ENCODE data around the gene MOB2.

The MOB2 gene, protein sequence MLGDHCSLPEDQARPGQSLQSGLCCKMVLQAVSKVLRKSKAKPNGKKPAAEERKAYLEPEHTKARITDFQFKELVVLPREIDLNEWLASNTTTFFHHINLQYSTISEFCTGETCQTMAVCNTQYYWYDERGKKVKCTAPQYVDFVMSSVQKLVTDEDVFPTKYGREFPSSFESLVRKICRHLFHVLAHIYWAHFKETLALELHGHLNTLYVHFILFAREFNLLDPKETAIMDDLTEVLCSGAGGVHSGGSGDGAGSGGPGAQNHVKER

GRCh38 chr11:1486054-1486825 is at the start of gene MOB2:
TSS of gene MOB2 (minus strand) at chr11:1486779. CDS start at chr11:1486556, 223 bp downstream.
- DNase-seq (ENCODE audit: low read depth), result no peak
- no peak within 1 kb of the TSS for H3K4me3 ChIP-seq (ENCODE audit: low read length)
- no peak for TF ChIP-seq CTCF (conservative IDR thresholded peaks at IDR 0.05; ENCODE audit: low read length)

GRCh38 chr11:1534682-1535081 is 48.1 kb upstream of the MOB2 start:
- TF ChIP-seq CTCF (conservative IDR thresholded peaks at IDR 0.05; ENCODE audit: low read length), result no peak
- peak; percentile 54 for DNase-seq (ENCODE audit: low read depth)
- no peak overlapping the region for H3K4me3 ChIP-seq (ENCODE audit: low read length)

DNA sequence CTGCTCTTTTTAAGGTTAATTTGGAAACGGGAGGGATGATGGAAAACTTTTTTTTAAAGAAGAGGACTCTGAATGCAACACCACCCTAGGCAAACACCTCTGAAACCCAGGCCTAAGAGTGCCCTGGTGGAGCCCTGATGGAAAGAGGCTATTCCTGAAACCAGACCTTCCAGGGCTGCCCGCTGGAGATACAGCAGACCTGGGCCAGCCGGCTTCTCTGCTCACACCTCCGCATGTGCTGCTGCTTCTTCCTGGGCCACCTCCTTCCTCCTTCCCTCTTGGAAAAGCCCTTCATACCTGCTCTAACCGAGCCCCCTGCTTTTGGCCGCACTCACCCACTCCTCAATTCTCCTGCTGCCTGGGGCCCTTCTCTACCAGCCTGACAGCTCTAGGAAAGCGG is 47.6 kb upstream of the MOB2 start:
- DNase-seq (ENCODE audit: low read depth), result no peak
- TF ChIP-seq CTCF (conservative IDR thresholded peaks at IDR 0.05; ENCODE audit: low read length), result no peak
- no peak overlapping the region for H3K4me3 ChIP-seq (ENCODE audit: low read length)

DNA sequence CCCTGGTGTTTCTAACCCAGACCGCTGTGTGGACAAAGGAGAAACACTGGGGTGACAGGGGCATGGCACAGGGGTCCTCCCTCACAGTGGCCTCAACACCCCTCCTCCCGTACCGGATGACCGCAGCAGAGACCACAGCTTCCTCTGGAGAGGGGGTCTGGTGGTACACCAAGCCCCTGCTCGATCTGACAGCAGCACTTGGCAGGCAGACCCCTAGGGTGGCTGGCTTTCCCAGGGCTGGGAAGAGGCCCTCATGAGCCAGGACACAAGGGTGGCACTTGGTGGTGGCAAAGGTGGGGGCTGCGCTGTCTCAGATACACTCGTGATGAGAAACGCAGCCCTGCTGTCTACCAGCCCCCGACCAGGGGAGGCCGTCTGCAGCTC is 46.8 kb upstream of the MOB2 start:
- no peak for DNase-seq (ENCODE audit: low read depth)
- TF ChIP-seq CTCF (conservative IDR thresholded peaks at IDR 0.05; ENCODE audit: low read length), result no peak
- H3K4me3 ChIP-seq (ENCODE audit: low read length), result no peak overlapping the region

DNA sequence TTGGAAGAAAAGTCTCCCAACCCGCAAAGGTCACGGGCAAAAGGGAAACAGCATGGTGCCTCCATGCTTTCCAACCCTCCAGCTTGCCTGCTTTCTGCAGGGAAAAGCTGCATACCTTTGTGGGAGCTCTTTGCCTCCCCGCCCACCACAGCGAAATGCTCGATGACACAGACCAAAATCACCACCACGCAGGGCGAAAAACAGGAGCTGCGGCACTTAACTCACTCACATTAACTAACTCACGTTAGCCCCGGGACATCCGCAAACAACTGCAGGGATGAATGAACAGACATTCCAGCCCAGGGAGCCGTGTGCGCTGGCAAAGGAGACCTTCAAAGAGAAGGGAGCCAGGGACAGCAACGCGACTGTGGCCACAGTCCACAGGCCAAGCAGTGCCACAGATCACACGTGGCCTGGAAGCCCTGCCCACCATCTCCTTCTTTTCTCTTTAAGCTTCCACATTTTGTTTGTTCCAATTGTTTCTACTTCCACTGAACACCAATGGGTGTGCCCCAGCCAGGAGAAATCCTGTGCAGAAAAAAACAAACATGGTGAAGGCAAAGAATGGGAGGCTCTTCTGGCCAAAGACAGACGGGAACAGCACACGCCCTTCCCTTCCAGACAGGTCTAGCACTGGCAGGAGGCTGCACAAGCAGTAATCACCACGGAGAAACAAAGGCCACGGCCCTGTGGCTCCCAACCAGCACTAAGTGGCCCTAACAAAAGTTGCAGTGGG is 46.2 kb upstream of the MOB2 start:
- H3K4me3 ChIP-seq (ENCODE audit: low read length), result no peak overlapping the region
- DNase-seq (ENCODE audit: low read depth), result peak; percentile 36
- TF ChIP-seq CTCF (conservative IDR thresholded peaks at IDR 0.05; ENCODE audit: low read length), result no peak

DNA sequence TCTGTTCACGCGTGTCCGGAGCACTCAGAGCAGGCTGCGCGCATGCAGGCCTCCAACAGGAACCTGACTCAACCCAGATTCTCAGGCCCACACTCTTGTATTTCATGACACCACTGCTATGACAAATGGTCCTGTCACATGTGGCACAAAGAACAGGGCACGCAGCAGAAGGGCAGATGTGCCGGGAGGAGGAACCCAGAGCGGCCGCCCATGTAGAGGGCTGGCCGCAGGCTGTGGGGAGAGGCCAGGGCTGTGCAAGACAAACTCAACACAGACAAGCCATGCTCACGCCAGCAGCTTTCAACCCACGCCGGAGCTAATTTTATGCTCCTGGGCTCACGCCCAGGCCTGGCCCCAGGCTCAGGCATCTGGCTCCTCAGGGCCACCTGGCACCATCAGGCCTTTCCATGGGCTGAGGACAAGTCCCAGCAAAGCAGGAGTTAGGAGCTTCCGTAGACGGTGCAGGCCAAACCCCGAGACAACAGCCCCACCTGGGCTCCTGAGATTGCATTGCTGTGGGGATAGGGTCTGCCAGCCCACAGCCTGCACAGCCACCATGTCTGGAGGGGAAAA is 45.5 kb upstream of the MOB2 start:
- no peak for TF ChIP-seq CTCF (conservative IDR thresholded peaks at IDR 0.05; ENCODE audit: low read length)
- H3K4me3 ChIP-seq (ENCODE audit: low read length), result no peak overlapping the region
- DNase-seq (ENCODE audit: low read depth), result peak; percentile 91
